Fibroblast of pulmonary artery (primary cell): ENCODE measurements around the gene ANO2.

Source experiments
- DNase-seq: peaks from one replicate; pipeline ENCODE4 v3.0.0-alpha.2; 2010; ENCODE audit warnings: low read depth
- H3K4me3 ChIP-seq: replicated peaks from 2 replicates; pipeline ENCODE4 v1.5.1; 2011; ENCODE audit warnings: low read depth, mild to moderate bottlenecking, control low read depth, low read length, moderate library complexity
- TF ChIP-seq, protein P1 (sequence below): IDR thresholded peaks from 2 replicates; pipeline ENCODE4 v1.5.1; 2011; ENCODE audit warnings: mild to moderate bottlenecking, control low read depth, low read length, inconsistent platforms; ENCODE audit errors: missing control alignments

The ANO2 gene

GRCh38 chr12:5807514-5808219 is 137.4 kb downstream of the ANO2 start:
- TF ChIP-seq, protein P1, sequence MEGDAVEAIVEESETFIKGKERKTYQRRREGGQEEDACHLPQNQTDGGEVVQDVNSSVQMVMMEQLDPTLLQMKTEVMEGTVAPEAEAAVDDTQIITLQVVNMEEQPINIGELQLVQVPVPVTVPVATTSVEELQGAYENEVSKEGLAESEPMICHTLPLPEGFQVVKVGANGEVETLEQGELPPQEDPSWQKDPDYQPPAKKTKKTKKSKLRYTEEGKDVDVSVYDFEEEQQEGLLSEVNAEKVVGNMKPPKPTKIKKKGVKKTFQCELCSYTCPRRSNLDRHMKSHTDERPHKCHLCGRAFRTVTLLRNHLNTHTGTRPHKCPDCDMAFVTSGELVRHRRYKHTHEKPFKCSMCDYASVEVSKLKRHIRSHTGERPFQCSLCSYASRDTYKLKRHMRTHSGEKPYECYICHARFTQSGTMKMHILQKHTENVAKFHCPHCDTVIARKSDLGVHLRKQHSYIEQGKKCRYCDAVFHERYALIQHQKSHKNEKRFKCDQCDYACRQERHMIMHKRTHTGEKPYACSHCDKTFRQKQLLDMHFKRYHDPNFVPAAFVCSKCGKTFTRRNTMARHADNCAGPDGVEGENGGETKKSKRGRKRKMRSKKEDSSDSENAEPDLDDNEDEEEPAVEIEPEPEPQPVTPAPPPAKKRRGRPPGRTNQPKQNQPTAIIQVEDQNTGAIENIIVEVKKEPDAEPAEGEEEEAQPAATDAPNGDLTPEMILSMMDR, result no peak
- no peak for DNase-seq
- H3K4me3 ChIP-seq, result no peak overlapping the region

DNA sequence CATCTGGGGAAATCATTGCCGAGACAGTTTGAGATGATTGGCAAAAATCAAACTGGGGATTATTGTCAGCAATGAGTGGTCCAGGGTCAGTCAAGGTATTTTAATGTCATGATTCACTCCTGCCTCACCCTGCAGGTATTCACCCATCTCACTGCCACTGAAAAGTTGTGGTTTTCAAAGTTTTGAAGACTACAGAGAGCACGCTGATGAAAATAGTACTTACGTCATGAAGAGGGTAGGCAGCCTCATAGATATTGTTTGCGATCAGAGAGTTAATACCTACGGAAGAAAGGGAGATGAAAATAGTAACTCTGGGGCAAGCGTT is 138.0 kb downstream of the ANO2 start:
- DNase-seq, result no peak

GRCh38 chr12:5806371-5807089 is 138.5 kb downstream of the ANO2 start:
- TF ChIP-seq, protein P1, result no peak
- no peak for DNase-seq

More for the DNA sequence above, 138.0 kb downstream of the ANO2 start:
- H3K4me3 ChIP-seq, result no peak overlapping the region
- TF ChIP-seq, protein P1, result no peak

DNA sequence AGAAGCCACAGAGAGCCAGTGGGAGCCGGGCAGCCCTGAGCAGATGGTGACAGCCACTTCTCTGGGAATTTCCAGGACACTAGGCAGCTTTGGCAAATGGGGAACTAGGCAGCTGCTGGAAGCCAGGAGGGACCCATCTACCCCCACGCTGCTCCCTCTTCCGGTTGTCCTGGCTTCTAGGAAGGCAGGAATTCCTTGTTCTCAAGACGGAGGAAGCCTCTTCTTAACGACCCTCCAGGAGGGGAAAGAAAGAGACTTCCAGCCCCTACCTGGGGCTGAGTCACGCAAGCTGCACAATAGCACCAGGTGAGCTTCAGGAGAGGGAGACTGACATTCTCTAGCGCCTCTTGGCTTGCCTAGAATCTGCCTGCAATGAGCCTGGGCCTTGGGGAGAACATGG is 141.5 kb downstream of the ANO2 start:
- H3K4me3 ChIP-seq, result no peak overlapping the region
- no peak for DNase-seq
- TF ChIP-seq, protein P1, result no peak

More at GRCh38 chr12:5806371-5807089, 138.5 kb downstream of the ANO2 start:
- no peak overlapping the region for H3K4me3 ChIP-seq

- DNase-seq, result no peak
- TF ChIP-seq, protein P1, result no peak
- no peak overlapping the region for H3K4me3 ChIP-seq
These were observed 146.6 kb downstream of the ANO2 start for GRCh38 chr12:5798242-5799015.

- TF ChIP-seq, protein P1, result no peak
- no peak for DNase-seq
- H3K4me3 ChIP-seq, result no peak overlapping the region
These were observed 147.4 kb downstream of the ANO2 start for GRCh38 chr12:5797661-5798060.
